ENCODE measurements around the gene APBA2. TPM values are rescaled to one million over a fixed set of nuclear protein-coding genes. Genes with fewer than 3 reads are reported as not detected.

APBA2 gene
- total and polyA plus RNA-seq, 2 donors: 6.7 to 15.3 TPM

DNA sequence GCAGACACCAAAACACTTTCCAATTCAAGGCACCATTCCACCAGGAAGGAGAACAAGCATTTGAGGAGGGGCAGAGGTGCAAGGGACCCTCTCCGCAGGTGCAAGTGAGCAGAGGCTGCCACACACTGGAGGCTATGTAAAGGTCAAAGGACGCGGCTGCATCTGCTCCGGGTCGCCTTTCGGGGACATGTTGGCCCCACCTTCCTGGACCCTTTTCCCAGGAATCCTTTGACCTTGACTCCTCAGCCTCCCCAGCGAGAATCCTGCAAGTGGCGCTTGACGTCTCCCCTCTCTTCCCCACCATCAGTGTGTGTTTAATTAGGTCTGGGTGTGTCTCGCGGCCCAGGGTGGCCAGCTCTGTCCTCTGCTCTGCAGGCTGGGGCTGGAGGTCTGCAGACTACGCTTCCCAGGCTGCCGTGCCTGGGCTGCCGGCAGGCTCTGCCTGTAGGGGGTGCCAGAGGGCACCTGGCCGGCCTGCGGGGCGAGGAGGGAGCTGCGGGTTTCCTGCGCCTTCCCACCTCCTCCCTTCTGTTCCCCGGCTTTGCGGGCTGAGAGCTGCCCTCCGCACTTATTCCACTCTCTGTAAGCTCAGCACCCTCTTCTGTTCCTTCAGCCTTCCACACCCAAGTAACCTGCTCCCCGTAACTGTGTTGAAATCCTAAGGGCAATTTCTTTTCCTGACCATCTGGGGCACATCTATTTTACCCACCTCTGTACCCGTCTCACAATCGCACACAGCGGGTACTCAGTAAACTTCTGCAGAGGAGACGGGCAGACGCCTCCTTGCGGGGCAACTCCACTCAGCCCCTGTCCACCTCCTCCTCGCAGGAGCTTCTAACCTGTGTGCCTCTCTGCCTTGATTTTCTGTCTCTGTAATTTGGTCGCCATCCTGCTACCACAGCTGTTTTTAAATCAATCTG, 254.0 kb downstream of the APBA2 start:
- Histone ChIP-seq H3K27me3 (ENCODE audit: control insufficient read depth in 2 of 2, insufficient read depth in 1 of 2, low read length in 1 of 2) (peaks cover 7 to 26% of the 10 kb centered on the region in 2 donors), H3K4me3 (ENCODE audit: low read length in 2 of 2) (no peak overlapping the region), H3K9me3 (ENCODE audit: control insufficient read depth in 2 of 2, insufficient read depth in 1 of 2, low read length in 1 of 2) (no peaks in the 10 kb centered on the region), H3K27ac (ENCODE audit: low read depth in 1 of 2, low read length in 1 of 2) (no peak overlapping the region), H3K4me1 (ENCODE audit: control insufficient read depth in 2 of 2, insufficient read depth in 2 of 2, low read length in 2 of 2) (no peaks in the 10 kb centered on the region), H3K36me3 (ENCODE audit: control insufficient read depth in 2 of 2, insufficient read depth in 2 of 2, low read length in 1 of 2) (no peaks in the 10 kb centered on the region)
- peak in 5 of 9 donors; percentile 25 to 62 (median 47) for DNase-seq (ENCODE audit: low read depth in 6 of 9, low spot score in 9 of 9)
- WGBS: 25% methylated on average over 31 of the region's 31 CpGs

DNA sequence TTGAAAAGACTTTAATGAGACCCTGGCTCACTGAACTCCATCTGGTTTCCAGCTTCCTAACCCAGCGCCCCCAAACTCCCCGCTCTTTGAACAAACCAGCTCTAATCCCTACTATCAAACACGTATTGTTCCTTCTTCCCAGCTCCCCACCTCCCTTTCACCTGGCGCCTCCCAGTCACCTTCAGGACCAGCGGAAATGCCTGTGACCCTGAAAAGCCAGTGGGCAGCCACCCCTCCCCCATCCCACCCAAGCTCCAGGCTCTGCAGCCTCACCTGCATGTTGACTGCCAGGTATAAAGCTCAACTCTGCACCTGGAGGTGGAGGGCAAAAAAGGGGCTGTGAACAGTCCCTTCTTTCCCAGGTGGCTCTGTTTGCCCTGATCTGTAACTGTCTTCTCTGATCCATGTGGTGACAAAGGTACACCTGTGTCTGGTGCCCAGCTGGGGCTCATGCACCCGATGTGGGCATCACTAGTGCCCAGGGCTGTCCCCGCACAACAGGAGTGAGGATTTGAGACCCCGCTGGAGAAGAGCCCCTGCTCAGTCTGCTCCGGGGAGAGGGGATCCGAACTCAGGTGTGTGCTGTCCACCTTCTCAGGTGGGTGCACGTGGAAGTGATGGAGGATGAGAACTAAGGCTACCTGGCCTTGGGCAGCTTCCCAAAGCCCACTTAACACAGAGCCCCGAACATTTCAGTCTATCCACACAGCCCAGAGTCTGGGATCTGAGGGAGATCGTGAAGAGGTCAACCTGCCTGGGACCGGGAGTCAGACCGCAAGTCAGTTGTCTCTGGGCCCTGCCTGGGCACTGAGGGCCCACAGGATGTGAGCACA, 254.9 kb downstream of the APBA2 start:
- no peak overlapping the region for H3K27ac ChIP-seq (ENCODE audit: low read depth in 1 of 2, low read length in 1 of 2)
- no peaks in the 10 kb centered on the region for H3K9me3 ChIP-seq (ENCODE audit: control insufficient read depth in 2 of 2, insufficient read depth in 1 of 2, low read length in 1 of 2)
- no peaks in the 10 kb centered on the region for H3K36me3 ChIP-seq (ENCODE audit: control insufficient read depth in 2 of 2, insufficient read depth in 2 of 2, low read length in 1 of 2)
- no peak overlapping the region for H3K4me3 ChIP-seq (ENCODE audit: low read length in 2 of 2)
- no peak for DNase-seq (ENCODE audit: low read depth in 6 of 9, low spot score in 9 of 9)
- no peaks in the 10 kb centered on the region for H3K4me1 ChIP-seq (ENCODE audit: control insufficient read depth in 2 of 2, insufficient read depth in 2 of 2, low read length in 2 of 2)
- WGBS: 96% methylated on average over 15 of the region's 15 CpGs
- peaks cover 7 to 26% of the 10 kb centered on the region in 2 donors for H3K27me3 ChIP-seq (ENCODE audit: control insufficient read depth in 2 of 2, insufficient read depth in 1 of 2, low read length in 1 of 2)

DNA sequence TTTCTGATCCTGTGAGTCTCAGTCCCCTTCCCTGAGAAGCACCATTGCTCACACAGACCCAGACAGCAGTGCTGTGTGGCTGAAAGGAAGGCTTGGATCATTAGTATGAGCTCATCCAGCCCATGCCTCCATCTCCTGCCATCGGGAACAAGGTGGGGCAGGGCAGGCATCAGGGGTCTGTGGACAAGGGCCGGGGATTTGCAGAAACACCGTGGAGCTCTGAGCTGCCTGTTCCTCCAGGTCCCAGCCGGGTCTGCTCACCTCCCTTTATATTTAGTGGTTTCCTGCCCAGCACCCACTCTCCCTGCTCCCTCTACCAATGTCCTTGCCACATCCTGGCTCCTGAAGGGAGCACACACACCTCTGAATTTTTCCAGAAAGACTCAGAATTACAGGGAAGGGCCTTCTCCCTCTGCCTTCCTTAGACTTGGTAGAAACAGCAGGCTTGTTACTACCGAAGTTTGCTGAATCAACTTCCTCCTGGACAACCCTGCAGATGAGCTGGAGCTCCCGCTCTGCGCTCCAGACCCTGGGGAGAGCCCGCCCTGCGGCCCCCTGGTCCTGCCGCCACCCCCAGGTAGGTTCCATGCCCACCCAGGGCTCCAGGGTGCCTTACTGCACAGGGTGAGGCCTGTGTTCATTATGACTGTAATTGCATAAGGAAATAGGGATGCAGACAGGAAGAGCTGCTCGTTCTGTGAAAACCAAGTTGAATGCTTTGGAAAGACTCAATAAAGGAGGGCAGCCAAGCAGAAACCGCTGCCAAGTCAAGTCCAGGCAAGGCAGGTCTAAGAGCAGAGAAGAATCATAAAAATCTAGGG, 255.7 kb downstream of the APBA2 start:
- Histone ChIP-seq H3K9me3 (ENCODE audit: control insufficient read depth in 2 of 2, insufficient read depth in 1 of 2, low read length in 1 of 2) (no peaks in the 10 kb centered on the region), H3K27me3 (ENCODE audit: control insufficient read depth in 2 of 2, insufficient read depth in 1 of 2, low read length in 1 of 2) (peaks cover 7 to 26% of the 10 kb centered on the region in 2 donors), H3K36me3 (ENCODE audit: control insufficient read depth in 2 of 2, insufficient read depth in 2 of 2, low read length in 1 of 2) (no peaks in the 10 kb centered on the region), H3K27ac (ENCODE audit: low read depth in 1 of 2, low read length in 1 of 2) (no peak overlapping the region), H3K4me3 (ENCODE audit: low read length in 2 of 2) (no peak overlapping the region), H3K4me1 (ENCODE audit: control insufficient read depth in 2 of 2, insufficient read depth in 2 of 2, low read length in 2 of 2) (no peaks in the 10 kb centered on the region)
- no peak for DNase-seq (ENCODE audit: low read depth in 6 of 9, low spot score in 9 of 9)
- WGBS: 72% methylated on average over 12 of the region's 12 CpGs

DNA sequence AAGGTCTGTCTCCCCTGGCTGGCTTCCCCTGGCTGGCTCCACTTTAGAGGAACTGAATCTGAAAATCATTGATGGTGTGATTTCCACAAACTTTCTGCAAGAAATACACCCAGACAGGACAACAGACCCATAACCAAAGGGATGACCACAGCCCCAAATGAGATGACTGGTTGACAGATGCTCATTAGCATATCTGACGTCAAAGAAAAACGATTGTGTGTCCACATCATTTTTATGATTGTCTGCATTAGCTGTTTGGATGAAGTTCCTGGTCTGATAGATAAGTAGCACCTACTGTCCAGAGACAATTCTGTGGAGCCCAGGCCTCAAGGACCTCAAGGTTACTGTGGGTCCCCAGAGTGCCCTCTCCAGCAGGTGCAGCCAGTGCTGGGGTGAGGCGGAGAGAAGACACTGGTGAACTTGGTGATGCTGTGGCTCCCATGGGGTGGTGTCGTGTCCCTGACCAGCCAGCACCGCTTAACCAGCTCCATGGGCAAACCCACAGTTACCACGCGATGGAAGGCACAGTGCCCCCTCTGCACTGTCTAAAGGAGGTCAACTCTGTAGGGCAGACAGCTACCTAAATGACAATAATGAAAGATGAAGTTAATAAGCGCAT, 256.5 kb downstream of the APBA2 start:
- no peak for DNase-seq (ENCODE audit: low read depth in 6 of 9, low spot score in 9 of 9)
- peaks cover 7 to 26% of the 10 kb centered on the region in 2 donors for H3K27me3 ChIP-seq (ENCODE audit: control insufficient read depth in 2 of 2, insufficient read depth in 1 of 2, low read length in 1 of 2)
- no peak overlapping the region for H3K4me3 ChIP-seq (ENCODE audit: low read length in 2 of 2)
- H3K36me3 ChIP-seq (ENCODE audit: control insufficient read depth in 2 of 2, insufficient read depth in 2 of 2, low read length in 1 of 2): no peaks in the 10 kb centered on the region
- H3K4me1 ChIP-seq (ENCODE audit: control insufficient read depth in 2 of 2, insufficient read depth in 2 of 2, low read length in 2 of 2): no peaks in the 10 kb centered on the region
- 95% methylated on average over 8 of the region's 8 CpGs for WGBS
- H3K9me3 ChIP-seq (ENCODE audit: control insufficient read depth in 2 of 2, insufficient read depth in 1 of 2, low read length in 1 of 2): no peaks in the 10 kb centered on the region
- no peak overlapping the region for H3K27ac ChIP-seq (ENCODE audit: low read depth in 1 of 2, low read length in 1 of 2)

DNA sequence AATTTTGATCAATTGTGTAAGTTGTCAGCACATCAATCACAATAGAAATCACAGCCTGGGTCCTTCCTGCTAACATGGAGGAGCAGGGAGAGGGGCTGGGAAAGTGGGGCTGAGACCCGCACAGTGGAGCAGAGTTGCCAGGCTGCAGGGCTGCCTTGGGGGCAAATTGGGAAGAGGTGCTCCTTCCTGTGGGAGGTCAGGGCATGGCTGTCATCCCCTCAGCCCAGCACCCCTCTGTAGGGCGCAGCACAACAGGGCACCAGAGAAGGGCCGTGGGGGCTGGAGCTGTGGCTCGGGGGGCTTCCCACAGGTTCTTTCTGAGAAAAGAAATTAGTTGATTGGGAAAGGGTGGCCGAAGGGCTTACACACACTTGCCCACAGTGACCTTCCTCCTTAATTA, 257.5 kb downstream of the APBA2 start:
- 98% methylated on average over 5 of the region's 5 CpGs for WGBS
- no peaks in the 10 kb centered on the region for H3K4me1 ChIP-seq (ENCODE audit: control insufficient read depth in 2 of 2, insufficient read depth in 2 of 2, low read length in 2 of 2)
- H3K27me3 ChIP-seq (ENCODE audit: control insufficient read depth in 2 of 2, insufficient read depth in 1 of 2, low read length in 1 of 2): peaks cover 7 to 26% of the 10 kb centered on the region in 2 donors
- no peak for DNase-seq (ENCODE audit: low read depth in 6 of 9, low spot score in 9 of 9)
- no peak overlapping the region for H3K27ac ChIP-seq (ENCODE audit: low read depth in 1 of 2, low read length in 1 of 2)
- H3K9me3 ChIP-seq (ENCODE audit: control insufficient read depth in 2 of 2, insufficient read depth in 1 of 2, low read length in 1 of 2): no peaks in the 10 kb centered on the region
- H3K4me3 ChIP-seq (ENCODE audit: low read length in 2 of 2): no peak overlapping the region
- no peaks in the 10 kb centered on the region for H3K36me3 ChIP-seq (ENCODE audit: control insufficient read depth in 2 of 2, insufficient read depth in 2 of 2, low read length in 1 of 2)

DNA sequence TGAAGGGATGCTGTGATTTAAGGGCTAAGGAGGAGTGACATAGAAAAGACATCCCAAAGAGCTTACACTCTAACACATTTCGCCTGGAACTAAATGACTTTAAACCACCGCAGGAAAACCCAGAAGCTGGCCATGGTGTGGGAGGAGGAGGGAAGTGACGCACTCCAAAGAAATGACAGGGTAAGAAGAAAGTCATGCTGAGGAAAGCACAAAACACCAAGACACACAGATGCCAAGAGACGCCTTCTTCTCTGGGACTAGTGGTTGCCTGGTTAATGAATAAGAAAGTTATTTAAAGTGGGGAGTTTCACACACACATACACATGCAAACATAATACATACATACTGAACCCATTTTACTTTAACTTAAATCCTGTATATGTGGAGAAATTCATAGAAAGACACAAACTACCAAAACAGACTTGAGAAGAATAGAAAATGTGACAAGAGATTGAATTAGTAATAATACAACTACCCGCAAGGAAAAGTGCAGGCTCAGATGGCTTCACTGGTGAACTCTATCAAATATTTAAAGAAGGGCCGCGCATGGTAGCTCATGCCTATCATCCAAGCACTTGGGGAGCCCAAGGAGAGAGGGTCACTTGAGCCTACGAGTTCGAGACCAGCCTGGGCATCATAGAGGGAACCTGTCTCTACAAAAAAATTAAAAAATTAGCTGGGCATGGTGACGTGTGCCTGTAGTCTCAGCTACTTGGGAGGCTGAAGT, 258.3 kb downstream of the APBA2 start:
- H3K36me3 ChIP-seq (ENCODE audit: control insufficient read depth in 2 of 2, insufficient read depth in 2 of 2, low read length in 1 of 2): no peaks in the 10 kb centered on the region
- peaks cover 7 to 26% of the 10 kb centered on the region in 2 donors for H3K27me3 ChIP-seq (ENCODE audit: control insufficient read depth in 2 of 2, insufficient read depth in 1 of 2, low read length in 1 of 2)
- H3K4me1 ChIP-seq (ENCODE audit: control insufficient read depth in 2 of 2, insufficient read depth in 2 of 2, low read length in 2 of 2): no peaks in the 10 kb centered on the region
- 92% methylated on average over 10 of the region's 10 CpGs for WGBS
- no peak overlapping the region for H3K27ac ChIP-seq (ENCODE audit: low read depth in 1 of 2, low read length in 1 of 2)
- H3K4me3 ChIP-seq (ENCODE audit: low read length in 2 of 2): no peak overlapping the region
- no peak for DNase-seq (ENCODE audit: low read depth in 6 of 9, low spot score in 9 of 9)
- no peaks in the 10 kb centered on the region for H3K9me3 ChIP-seq (ENCODE audit: control insufficient read depth in 2 of 2, insufficient read depth in 1 of 2, low read length in 1 of 2)

DNA sequence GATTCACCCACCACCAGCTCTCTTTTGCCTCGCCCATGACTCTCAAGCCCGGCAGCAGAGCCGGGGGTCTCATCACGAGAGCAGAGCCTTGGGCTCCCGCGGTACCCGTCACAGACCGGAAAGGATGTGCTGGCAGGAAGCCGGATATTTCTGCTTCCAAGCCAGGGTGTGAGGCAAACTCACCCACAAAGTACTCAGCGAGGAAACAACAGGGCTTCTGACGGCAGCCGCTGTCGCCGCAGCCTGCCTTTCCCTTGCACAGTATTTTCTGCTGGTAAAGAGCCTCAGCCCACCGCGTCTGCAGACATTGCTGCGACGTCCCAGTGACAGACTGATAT, 263.9 kb downstream of the APBA2 start:
- whole genome bisulfite sequencing: 87% methylated on average over 18 of the region's 18 CpGs
- Histone ChIP-seq H3K27me3 (ENCODE audit: control insufficient read depth in 2 of 2, insufficient read depth in 1 of 2, low read length in 1 of 2) (no peaks in the 10 kb centered on the region), H3K4me1 (ENCODE audit: control insufficient read depth in 2 of 2, insufficient read depth in 2 of 2, low read length in 2 of 2) (no peaks in the 10 kb centered on the region), H3K36me3 (ENCODE audit: control insufficient read depth in 2 of 2, insufficient read depth in 2 of 2, low read length in 1 of 2) (no peaks in the 10 kb centered on the region), H3K4me3 (ENCODE audit: low read length in 2 of 2) (no peak overlapping the region), H3K27ac (ENCODE audit: low read depth in 1 of 2, low read length in 1 of 2) (no peak overlapping the region), H3K9me3 (ENCODE audit: control insufficient read depth in 2 of 2, insufficient read depth in 1 of 2, low read length in 1 of 2) (no peaks in the 10 kb centered on the region)
- DNase-seq (ENCODE audit: low read depth in 6 of 9, low spot score in 9 of 9): no peak
